ENCODE measurements around the gene GOLGA8T. TPM values are rescaled to one million over a fixed set of nuclear protein-coding genes. Genes with fewer than 3 reads are reported as not detected.
"Not testable (repeated sequence)": the region's sequence is repeated elsewhere in the genome, so short reads cannot be mapped to it uniquely, and the experiment has no call there.

The GOLGA8T gene
- total and polyA plus RNA-seq, 2 donors (not counting 3 experiments of a cell fraction or from before 2014, with no cell fraction given) = 0.04 TPM; not detected in 1

DNA sequence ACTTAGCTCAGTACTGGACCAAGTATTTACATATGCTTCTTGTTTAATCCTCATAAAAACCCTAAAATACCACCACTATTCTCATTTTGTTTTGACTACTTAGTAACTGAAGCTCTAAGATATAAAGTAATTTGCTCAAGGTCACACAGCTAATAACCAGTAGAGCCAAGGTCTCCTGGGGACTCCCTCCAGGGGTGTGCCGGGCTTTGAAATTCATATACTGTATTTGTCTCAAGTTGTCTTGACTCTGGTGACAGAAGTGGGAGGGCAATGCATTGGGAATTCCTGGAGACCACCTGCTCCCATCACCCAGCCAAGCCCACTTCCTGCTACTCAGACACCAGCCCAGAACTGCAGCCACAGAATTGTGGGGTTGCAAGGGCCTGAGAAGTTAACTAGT is 54.9 kb downstream of the GOLGA8T start:
- H3K4me3 ChIP-seq (replicated peaks in 1 of 3; ENCODE audit: insufficient read depth in 1 of 3, low read depth in 1 of 3, low read length in 3 of 3); H3K79me2 ChIP-seq (ENCODE audit: control insufficient read depth, insufficient read depth, low read length); BruUV-seq (replicated peaks); POLR2A ChIA-PET; H2AFZ ChIP-seq (ENCODE audit: low read depth, low read length); dilution Hi-C loops (cut with MboI; ENCODE audit: extremely low pct_ligation_motif_present, low sequenced_read_pairs); H4K20me1 ChIP-seq (replicated peaks; ENCODE audit: control insufficient read depth, extremely low read depth, insufficient read depth, low read length); H3K36me3 ChIP-seq (ENCODE audit: control insufficient read depth in 2 of 2, extremely low read depth in 1 of 2, insufficient read depth in 2 of 2, low read length in 2 of 2); DNase-seq (ENCODE audit: low read depth, low spot score); FAIRE-seq; H3K9me1 ChIP-seq (replicated peaks; ENCODE audit: control insufficient read depth, extremely low read depth, insufficient read depth, low read length); H3K4me1 ChIP-seq (ENCODE audit: control insufficient read depth, extremely low read depth, insufficient read depth, low read length); H3K9me3 ChIP-seq (replicated peaks; ENCODE audit: control insufficient read depth, insufficient read depth, low read length); intact Hi-C loops (cut with micrococcal nuclease); H3K27ac ChIP-seq (ENCODE audit: insufficient read depth, low read depth, low read length); CTCF ChIA-PET; H3K27me3 ChIP-seq (ENCODE audit: control insufficient read depth in 2 of 2, insufficient read depth in 2 of 2, low read length in 2 of 2); H3K4me2 ChIP-seq (ENCODE audit: insufficient read depth, low read length); H3K9ac ChIP-seq (replicated peaks; ENCODE audit: extremely low read depth, insufficient read depth, low read length): not testable (repeated sequence)

DNA sequence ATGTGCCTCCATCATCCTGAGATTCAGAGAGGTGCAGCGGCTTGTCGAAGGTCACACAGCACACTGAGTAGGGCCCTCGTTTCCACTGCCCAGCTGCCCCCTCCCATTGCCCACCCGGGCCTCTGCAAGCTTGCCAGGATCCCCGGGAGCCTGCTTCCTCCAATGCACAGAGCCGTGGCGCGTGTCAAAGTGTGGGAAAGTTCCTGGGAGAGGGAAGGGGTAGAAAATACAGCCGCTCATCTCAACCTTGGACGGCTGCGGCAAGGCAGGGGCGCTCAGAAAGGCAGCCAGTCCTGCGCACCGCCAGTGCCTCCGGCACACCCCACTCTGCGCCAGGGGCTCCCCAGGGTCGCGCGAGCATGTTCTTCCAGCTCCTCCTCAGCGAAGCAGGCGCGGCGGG is 56.3 kb downstream of the GOLGA8T start:
- H3K36me3 ChIP-seq (ENCODE audit: control insufficient read depth in 2 of 2, extremely low read depth in 1 of 2, insufficient read depth in 2 of 2, low read length in 2 of 2); H4K20me1 ChIP-seq (replicated peaks; ENCODE audit: control insufficient read depth, extremely low read depth, insufficient read depth, low read length); H3K9me1 ChIP-seq (replicated peaks; ENCODE audit: control insufficient read depth, extremely low read depth, insufficient read depth, low read length); BruUV-seq (replicated peaks); H3K4me2 ChIP-seq (ENCODE audit: insufficient read depth, low read length); H3K79me2 ChIP-seq (ENCODE audit: control insufficient read depth, insufficient read depth, low read length); H3K4me1 ChIP-seq (ENCODE audit: control insufficient read depth, extremely low read depth, insufficient read depth, low read length); CTCF ChIA-PET; H2AFZ ChIP-seq (ENCODE audit: low read depth, low read length); FAIRE-seq; DNase-seq (ENCODE audit: low read depth, low spot score); H3K27ac ChIP-seq (ENCODE audit: insufficient read depth, low read depth, low read length); H3K9ac ChIP-seq (replicated peaks; ENCODE audit: extremely low read depth, insufficient read depth, low read length); H3K9me3 ChIP-seq (replicated peaks; ENCODE audit: control insufficient read depth, insufficient read depth, low read length); H3K4me3 ChIP-seq (replicated peaks in 1 of 3; ENCODE audit: insufficient read depth in 1 of 3, low read depth in 1 of 3, low read length in 3 of 3); dilution Hi-C loops (cut with MboI; ENCODE audit: extremely low pct_ligation_motif_present, low sequenced_read_pairs); intact Hi-C loops (cut with micrococcal nuclease); H3K27me3 ChIP-seq (ENCODE audit: control insufficient read depth in 2 of 2, insufficient read depth in 2 of 2, low read length in 2 of 2); POLR2A ChIA-PET: not testable (repeated sequence)

DNA sequence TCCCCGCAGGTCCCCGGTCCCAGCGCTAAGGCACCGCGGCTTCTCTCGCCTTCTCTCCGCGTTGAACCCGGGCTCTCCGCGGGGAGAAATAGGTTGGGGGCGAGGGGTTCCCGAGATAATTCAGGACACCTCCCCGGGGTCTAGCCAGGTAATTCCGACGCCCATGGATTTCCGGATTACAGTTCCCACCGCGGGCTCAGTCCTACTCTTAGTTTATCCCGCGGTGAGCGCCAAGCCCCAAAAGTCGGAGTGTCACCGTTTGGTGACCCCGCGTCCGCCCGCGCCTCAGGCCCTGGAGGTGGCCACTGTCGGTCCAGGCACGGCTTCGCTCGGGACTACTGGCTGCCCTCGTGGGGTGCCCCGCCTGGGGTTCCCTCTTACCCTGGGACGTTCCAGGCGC is 56.8 kb downstream of the GOLGA8T start:
- H3K4me3 ChIP-seq (replicated peaks in 1 of 3; ENCODE audit: insufficient read depth in 1 of 3, low read depth in 1 of 3, low read length in 3 of 3); FAIRE-seq; DNase-seq (ENCODE audit: low read depth, low spot score); H3K36me3 ChIP-seq (ENCODE audit: control insufficient read depth in 2 of 2, extremely low read depth in 1 of 2, insufficient read depth in 2 of 2, low read length in 2 of 2); POLR2A ChIA-PET; H3K79me2 ChIP-seq (ENCODE audit: control insufficient read depth, insufficient read depth, low read length); intact Hi-C loops (cut with micrococcal nuclease); H3K9me1 ChIP-seq (replicated peaks; ENCODE audit: control insufficient read depth, extremely low read depth, insufficient read depth, low read length); dilution Hi-C loops (cut with MboI; ENCODE audit: extremely low pct_ligation_motif_present, low sequenced_read_pairs); H3K27ac ChIP-seq (ENCODE audit: insufficient read depth, low read depth, low read length); H2AFZ ChIP-seq (ENCODE audit: low read depth, low read length); CTCF ChIA-PET; H3K4me2 ChIP-seq (ENCODE audit: insufficient read depth, low read length); H3K4me1 ChIP-seq (ENCODE audit: control insufficient read depth, extremely low read depth, insufficient read depth, low read length); H3K9me3 ChIP-seq (replicated peaks; ENCODE audit: control insufficient read depth, insufficient read depth, low read length); H4K20me1 ChIP-seq (replicated peaks; ENCODE audit: control insufficient read depth, extremely low read depth, insufficient read depth, low read length); BruUV-seq (replicated peaks); H3K9ac ChIP-seq (replicated peaks; ENCODE audit: extremely low read depth, insufficient read depth, low read length); H3K27me3 ChIP-seq (ENCODE audit: control insufficient read depth in 2 of 2, insufficient read depth in 2 of 2, low read length in 2 of 2): not testable (repeated sequence)
- peak; percentile 41 for TF ChIP-seq EZH2 (IDR thresholded peaks at IDR 0.05; ENCODE audit: borderline replicate concordance, low read depth, low read length, severe bottlenecking)
